Endothelial cell (in vitro differentiated cells): ENCODE data around the gene TSPO2. TPM values are rescaled to one million over a fixed set of nuclear protein-coding genes. Genes with fewer than 3 reads are reported as not detected.

Source experiments
- DNase-seq: peaks from one replicate; pipeline ENCODE4 v3.0.0; 2021; ENCODE audit warnings: low spot score
- H3K27ac Mint-ChIP-seq: one replicate; pipeline ENCODE4 v1.8.0; 2021; ENCODE audit warnings: mixed read lengths, inconsistent platforms; ENCODE audit not compliant: unreplicated experiment
- H3K27me3 Mint-ChIP-seq: one replicate; pipeline ENCODE4 v1.8.0; 2021; ENCODE audit warnings: mild to moderate bottlenecking, moderate library complexity, mixed read lengths, inconsistent platforms; ENCODE audit not compliant: unreplicated experiment
- H3K36me3 Mint-ChIP-seq: one replicate; pipeline ENCODE4 v1.8.0; 2021; ENCODE audit warnings: mild to moderate bottlenecking, low read depth, mixed read lengths, inconsistent platforms; ENCODE audit not compliant: unreplicated experiment
- H3K4me1 Mint-ChIP-seq: one replicate; pipeline ENCODE4 v1.8.0; 2021; ENCODE audit warnings: mild to moderate bottlenecking, mixed read lengths, inconsistent platforms; ENCODE audit not compliant: unreplicated experiment
- H3K4me3 Mint-ChIP-seq: one replicate; pipeline ENCODE4 v1.8.0; 2021; ENCODE audit warnings: mild to moderate bottlenecking, mixed read lengths, inconsistent platforms; ENCODE audit not compliant: unreplicated experiment
- H3K9me3 Mint-ChIP-seq: one replicate; pipeline ENCODE4 v1.8.0; 2021; ENCODE audit warnings: mixed read lengths, inconsistent platforms; ENCODE audit not compliant: unreplicated experiment
- CTCF ChIP-seq: fragments of 200-600 bp; sonication (generic); IDR thresholded peaks from one replicate; pipeline ENCODE4 v1.5.0; 2021; ENCODE audit warnings: antibody characterized with exemption; ENCODE audit not compliant: unreplicated experiment
- total RNA-seq: library from RNA; stranded (reverse); fragmentation: NEBNext Ultra II Directional; extraction: Animal tissue kit (Norgen Biotek cat#: 25700); gene quantifications from one replicate; pipeline ENCODE4 v1.2.1, GENCODE V29; 2021; ENCODE audit not compliant: unreplicated experiment

The TSPO2 gene
- total RNA-seq, 1 donor from 2014 or later = not detected

DNA sequence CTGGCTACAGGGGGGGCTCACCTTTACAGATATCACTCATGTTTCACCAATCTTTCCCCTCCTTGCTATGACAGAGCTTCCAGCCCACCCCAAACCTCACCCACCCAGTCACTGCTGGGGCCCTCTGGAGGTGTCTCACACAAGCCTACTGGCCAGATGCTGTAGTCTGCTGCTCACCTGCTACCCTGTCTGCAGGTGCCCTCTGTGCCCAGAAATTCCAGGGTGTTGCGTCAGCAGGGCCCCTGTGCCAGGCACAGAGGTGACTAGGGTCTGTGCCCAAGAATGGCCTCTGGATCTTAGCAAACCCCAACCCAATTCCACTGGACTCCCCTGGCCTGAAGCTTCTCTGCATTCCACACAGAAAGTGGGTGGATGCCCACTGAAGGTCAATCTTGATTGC lies 24.6 kb upstream of the TSPO2 start:
- Mint-ChIP-seq H3K9me3 (no peaks in the 10 kb centered on the region), H3K27me3 (peaks cover 4% of the 10 kb centered on the region), H3K27ac (no peak overlapping the region), H3K36me3 (peaks cover 4% of the 10 kb centered on the region), H3K4me3 (no peak overlapping the region), H3K4me1 (no peaks in the 10 kb centered on the region)
- TF ChIP-seq CTCF = no peak
- DNase-seq = no peak

DNA sequence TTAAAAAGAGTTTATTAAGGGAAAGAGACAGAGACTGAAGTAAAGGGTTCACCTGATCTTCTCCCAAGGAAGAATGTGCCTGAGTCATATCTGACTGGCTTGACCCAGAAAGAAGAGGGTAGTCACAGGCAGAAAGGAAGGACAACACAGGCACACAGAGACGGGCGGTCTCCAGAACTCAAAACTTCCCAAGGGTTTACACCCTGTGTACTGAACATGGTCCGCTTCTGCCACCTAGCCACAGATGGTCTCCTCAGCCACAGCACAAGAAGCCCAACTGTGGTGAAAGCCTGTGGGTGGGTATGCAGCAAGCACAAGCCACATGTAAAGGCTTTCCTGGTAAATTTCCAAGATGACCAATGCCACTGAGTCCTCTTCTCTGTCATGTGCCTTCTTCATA lies 20.4 kb upstream of the TSPO2 start:
- Mint-ChIP-seq H3K27ac (no peak overlapping the region), H3K36me3 (peaks cover 4% of the 10 kb centered on the region), H3K4me1 (peaks cover 4% of the 10 kb centered on the region), H3K27me3 (peaks cover 2% of the 10 kb centered on the region), H3K9me3 (no peaks in the 10 kb centered on the region), H3K4me3 (no peak overlapping the region)
- TF ChIP-seq CTCF = no peak
- no peak for DNase-seq

- peaks cover 2% of the 10 kb centered on the region for H3K27me3 Mint-ChIP-seq
- no peak overlapping the region for H3K27ac Mint-ChIP-seq
- peaks cover 4% of the 10 kb centered on the region for H3K36me3 Mint-ChIP-seq
- H3K4me1 Mint-ChIP-seq = peaks cover 7% of the 10 kb centered on the region
- H3K9me3 Mint-ChIP-seq = no peaks in the 10 kb centered on the region
- DNase-seq = no peak
- no peak overlapping the region for H3K4me3 Mint-ChIP-seq
- TF ChIP-seq CTCF = no peak
Measured at GRCh38 chr6:41022294-41022693, 20.0 kb upstream of the TSPO2 start.

GRCh38 chr6:41023114-41023513 lies 19.2 kb upstream of the TSPO2 start:
- no peaks in the 10 kb centered on the region for H3K9me3 Mint-ChIP-seq
- H3K4me1 Mint-ChIP-seq = peaks cover 11% of the 10 kb centered on the region
- no peak overlapping the region for H3K27ac Mint-ChIP-seq
- peaks cover 4% of the 10 kb centered on the region for H3K36me3 Mint-ChIP-seq
- H3K4me3 Mint-ChIP-seq = no peak overlapping the region
- no peak for DNase-seq
- peaks cover 2% of the 10 kb centered on the region for H3K27me3 Mint-ChIP-seq
- TF ChIP-seq CTCF = no peak

- no peak overlapping the region for H3K4me3 Mint-ChIP-seq
- no peak for TF ChIP-seq CTCF
- H3K27ac Mint-ChIP-seq = no peak overlapping the region
- no peaks in the 10 kb centered on the region for H3K9me3 Mint-ChIP-seq
- H3K4me1 Mint-ChIP-seq = peaks cover 20% of the 10 kb centered on the region
- H3K36me3 Mint-ChIP-seq = no peaks in the 10 kb centered on the region
- DNase-seq = no peak
- H3K27me3 Mint-ChIP-seq = peaks cover 2% of the 10 kb centered on the region
Measured at GRCh38 chr6:41025966-41026530, 16.2 kb upstream of the TSPO2 start.
